HFF-Myc (cell line): ENCODE data around the gene SLC22A1.

ENCODE experiments used
- DNase-seq: peaks from one replicate; pipeline ENCODE4 v3.0.0-alpha.2; 2011; ENCODE audit warnings: low read depth; ENCODE audit errors: extremely low read depth
- H3K4me3 ChIP-seq: replicated peaks from 2 replicates; pipeline ENCODE4 v1.5.1; 2011; ENCODE audit warnings: low read depth, mild to moderate bottlenecking, control low read depth, low read length
- CTCF ChIP-seq: IDR thresholded peaks from 2 replicates; pipeline ENCODE4 v1.5.1; 2012; ENCODE audit warnings: mild to moderate bottlenecking, low read depth, low read length, control low read depth; ENCODE audit errors: missing control alignments

Gene SLC22A1

GRCh38 chr6:160121558-160121957 is at the start of gene SLC22A1:
TSS of gene SLC22A1 (plus strand) at chr6:160121815. CDS start at chr6:160121936, 121 bp downstream.
- no peak for DNase-seq
- TF ChIP-seq CTCF = no peak
- H3K4me3 ChIP-seq = no peak within 1 kb of the TSS

- DNase-seq = no peak
- H3K4me3 ChIP-seq = no peak overlapping the region
- no peak for TF ChIP-seq CTCF
These were observed 48.3 kb upstream of the SLC22A1 start for GRCh38 chr6:160073272-160073671.

GRCh38 chr6:160076009-160076408 is 45.6 kb upstream of the SLC22A1 start:
- no peak overlapping the region for H3K4me3 ChIP-seq
- DNase-seq = no peak
- TF ChIP-seq CTCF = no peak

- no peak overlapping the region for H3K4me3 ChIP-seq
- DNase-seq = no peak
- no peak for TF ChIP-seq CTCF
These were observed 44.6 kb upstream of the SLC22A1 start for GRCh38 chr6:160077024-160077423.

GRCh38 chr6:160077526-160077925 is 44.1 kb upstream of the SLC22A1 start:
- no peak for TF ChIP-seq CTCF
- H3K4me3 ChIP-seq = no peak overlapping the region
- DNase-seq = no peak

- no peak for DNase-seq
- TF ChIP-seq CTCF = no peak
- H3K4me3 ChIP-seq = no peak overlapping the region
These were observed 42.5 kb upstream of the SLC22A1 start for GRCh38 chr6:160078883-160079685.

GRCh38 chr6:160079686-160080043 is 42.0 kb upstream of the SLC22A1 start:
- DNase-seq = no peak
- no peak overlapping the region for H3K4me3 ChIP-seq
- TF ChIP-seq CTCF = no peak
